Activated naive CD8-positive, alpha-beta T cell treated with anti-CD3 and anti-CD28 coated beads, Interleukin-2, amount 50 U/mL, for 16 hours (primary cell): ENCODE results near the gene CARMIL3.
"Not testable (repeated sequence)": the region's sequence is repeated elsewhere in the genome, so short reads cannot be mapped to it uniquely, and the experiment has no call there.

ENCODE experiments used
- DNase-seq: peaks from one replicate; pipeline ENCODE4 v3.0.0-alpha.2; 2020; ENCODE audit warnings: low read depth, low spot score

The CARMIL3 gene

DNA sequence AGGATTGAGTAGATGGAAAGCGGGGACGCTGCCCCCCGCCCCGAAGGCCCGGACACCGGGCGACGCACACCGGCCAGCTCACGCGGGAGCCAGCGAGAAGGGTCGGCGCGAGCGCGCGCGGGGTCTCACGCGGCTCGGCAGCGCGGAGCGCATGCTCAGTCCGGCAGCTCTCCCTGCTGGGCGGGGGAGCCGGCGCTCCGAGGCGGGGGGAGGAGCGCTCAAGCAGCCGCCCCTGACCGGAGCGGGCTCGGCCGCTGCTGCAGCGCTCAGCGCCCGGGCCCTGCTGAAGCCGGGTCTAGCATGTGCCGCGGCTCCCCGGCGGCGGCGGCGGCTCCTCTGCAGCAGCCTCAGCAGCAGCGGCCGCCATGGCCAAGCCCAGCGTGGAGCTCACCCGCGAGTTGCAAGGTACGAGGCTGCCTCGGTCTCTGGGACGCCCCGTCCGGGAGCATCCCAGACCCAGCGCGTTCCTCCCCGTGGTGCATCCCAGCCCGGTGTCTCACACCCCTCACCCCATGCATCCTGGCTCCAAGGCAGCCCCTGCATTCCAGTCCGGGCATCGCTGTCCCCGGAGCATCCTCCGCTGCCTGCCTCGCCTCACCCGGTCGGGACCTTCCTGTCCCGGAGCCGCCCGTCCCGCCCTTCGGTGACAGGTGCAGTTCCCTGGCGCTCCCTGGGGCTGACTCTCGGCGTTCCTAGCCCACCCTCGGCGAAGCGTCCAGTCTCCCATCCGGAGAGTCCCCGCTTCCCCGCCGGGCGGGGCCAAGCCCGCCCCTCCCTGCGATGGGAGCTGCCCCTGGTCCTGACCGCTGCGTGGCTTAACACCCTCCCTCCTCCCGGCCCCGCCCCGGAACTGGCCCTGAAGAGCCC, at the start of gene CARMIL3:
Gene CARMIL3 (plus strand): TSS at position 221 of the 867 bp plus-strand sequence. CDS start 145 bp downstream, at position 366.
- no peak for DNase-seq

DNA sequence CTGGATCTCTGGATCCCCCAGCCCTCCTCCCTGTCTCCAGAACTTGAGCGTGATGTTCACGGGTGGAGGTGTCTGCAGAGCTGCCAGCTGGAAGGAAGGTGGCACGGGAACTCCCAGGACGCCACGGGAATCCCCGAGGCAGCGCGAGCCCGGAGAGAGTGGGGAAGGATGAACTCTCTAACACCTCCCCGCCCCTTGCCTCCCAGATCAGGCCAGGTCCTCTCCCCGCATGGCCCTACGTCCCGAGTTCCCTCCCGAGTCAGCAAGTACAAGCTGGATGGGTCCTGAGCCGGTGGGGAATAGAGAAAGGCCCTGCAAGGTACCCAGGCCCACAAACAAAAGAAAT, 45.4 kb upstream of the CARMIL3 start:
- not testable (repeated sequence) for DNase-seq

DNA sequence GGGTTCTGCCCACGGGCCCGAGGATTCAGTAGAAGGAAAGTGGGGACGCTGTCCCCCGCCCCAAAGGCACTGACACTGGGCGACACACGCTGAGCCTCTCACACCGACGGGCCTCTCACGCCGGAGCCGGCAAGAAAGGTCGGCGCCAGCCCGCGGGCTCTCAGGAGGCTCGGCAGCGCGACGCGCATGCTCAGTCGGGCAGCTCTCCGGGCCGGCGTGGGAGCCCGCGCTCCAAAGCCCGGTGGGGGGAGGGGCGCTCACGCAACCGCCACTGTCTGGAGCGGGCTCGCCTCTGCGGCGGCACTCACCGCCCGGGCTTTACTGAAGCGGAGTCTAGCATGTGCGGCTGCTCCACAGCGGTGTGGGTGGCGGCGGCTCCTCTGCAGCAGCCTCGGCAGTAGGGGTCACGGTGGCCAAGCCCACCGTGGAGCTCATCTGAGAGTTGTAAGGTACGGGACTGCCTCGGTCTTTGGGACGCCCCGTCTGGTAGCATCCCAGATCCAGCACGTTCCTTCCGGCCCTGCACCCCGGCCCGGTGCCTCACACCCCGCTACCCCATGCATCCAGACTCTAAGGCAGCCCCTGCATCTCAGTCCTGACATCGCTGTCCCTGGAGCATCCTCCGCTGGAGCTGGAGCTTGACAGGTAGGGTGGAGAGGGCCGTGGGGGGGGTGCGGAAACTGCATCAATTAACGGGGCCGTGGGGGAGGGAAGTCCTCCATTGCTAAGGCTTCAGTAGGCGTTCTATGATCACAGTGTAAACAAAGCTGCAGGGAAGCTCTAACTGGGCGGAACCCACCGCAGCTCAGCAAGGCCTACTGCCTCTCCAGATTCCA, 44.8 kb upstream of the CARMIL3 start:
- DNase-seq = not testable (repeated sequence)

DNA sequence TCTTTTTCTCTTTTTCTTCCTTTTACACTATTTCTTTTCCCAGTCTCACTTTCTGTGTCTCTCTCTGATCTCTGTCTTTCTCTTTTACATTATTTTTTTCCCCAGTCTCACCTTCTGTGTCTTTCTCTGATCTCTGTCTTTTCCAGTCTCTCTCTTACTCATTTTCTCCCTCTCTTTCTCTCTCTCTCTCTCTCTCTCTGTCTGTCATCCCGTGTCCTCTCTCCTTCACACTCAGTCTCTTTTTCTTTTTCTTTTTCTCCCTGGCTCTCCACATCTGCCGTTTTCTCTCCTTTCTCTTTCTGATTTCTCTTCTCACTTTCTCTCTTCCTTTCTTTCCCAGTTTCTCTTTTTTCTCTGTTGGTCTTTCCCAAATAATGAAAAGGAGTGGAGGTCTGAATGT, 40.8 kb upstream of the CARMIL3 start:
- no peak for DNase-seq

DNA sequence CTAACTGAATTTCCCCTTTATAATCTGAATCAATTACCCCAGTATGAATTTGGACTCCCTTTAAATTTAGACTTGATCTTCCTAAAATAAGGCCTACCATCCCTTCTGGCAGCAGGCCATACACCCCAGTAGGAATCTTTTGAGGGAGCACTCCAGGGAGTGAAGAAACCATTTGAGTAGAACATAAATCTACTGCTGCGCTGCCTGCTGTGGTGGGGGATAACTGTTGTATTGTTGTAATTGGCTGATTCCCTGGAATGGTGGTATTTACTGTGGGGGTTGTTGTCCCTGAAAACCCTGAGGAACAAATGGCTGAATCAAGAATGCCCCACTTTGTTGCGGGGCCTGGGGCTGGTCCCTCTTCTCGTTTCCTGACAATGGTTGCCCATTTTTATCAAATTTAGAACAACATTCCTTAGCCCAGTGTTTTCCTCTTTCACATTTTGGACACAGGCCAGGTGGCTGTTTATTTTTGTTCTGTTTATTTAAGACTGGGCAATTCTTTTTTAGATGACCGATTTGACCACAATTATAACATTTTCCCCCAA, 39.0 kb upstream of the CARMIL3 start:
- not testable (repeated sequence) for DNase-seq

DNA sequence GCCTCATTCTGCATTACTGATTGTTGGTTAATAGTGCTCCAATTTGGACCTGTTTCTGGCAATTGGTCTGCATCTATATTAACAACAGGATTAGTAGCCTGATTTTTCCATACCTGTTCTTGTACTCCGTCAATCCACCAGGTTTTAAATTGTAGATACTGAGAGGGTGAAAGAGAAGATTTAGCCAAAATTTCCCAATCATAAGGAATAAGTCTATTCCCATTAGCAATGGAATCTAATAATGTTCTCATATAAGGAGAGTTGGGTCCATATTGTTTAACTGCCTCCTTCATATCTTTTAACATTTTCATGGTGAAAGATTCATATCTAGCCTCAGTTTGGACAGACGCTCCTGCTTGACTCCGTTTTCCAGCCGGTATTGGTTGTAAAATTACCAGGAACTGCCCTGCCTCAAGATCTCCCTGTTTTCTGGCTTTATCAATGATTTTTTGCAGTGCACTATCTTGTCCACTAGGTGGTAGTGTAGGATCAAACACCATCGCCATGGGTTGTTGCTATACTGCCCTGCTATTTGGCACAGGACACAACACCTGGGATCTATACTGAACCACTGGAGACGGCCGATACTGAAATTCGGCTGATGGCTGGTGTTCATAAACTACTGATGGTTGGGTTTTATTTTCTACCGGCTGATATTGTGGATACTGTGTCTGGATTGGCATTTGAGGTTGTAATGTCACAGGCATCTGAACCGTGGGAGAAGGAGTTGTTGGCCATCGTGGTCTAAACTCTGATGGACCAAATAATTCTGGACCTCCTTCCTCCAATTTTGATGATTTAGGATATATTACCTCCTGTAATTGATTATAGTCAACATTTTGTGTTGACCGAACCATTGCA, 37.9 kb upstream of the CARMIL3 start:
- DNase-seq = no peak

GRCh38 chr14:24015745-24016144, 36.1 kb upstream of the CARMIL3 start:
- not testable (repeated sequence) for DNase-seq

DNA sequence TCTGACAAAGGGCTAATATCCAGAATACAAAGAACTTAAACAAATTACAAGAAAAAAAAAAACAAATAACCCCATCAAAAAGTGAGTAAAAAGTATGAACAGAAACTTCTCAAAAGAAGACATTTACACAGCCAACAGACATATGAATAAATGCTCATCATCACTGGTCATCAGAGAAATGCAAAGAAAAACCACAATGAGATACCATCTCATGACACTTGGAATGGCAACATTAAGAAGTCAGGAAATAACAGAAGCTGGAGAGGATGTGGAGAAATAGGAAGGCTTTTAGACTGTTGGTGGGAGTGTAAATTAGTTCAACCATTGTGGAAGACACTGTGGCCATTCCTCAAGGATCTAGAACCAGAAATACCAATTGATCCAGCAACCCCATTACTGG, 32.8 kb upstream of the CARMIL3 start:
- not testable (repeated sequence) for DNase-seq

DNA sequence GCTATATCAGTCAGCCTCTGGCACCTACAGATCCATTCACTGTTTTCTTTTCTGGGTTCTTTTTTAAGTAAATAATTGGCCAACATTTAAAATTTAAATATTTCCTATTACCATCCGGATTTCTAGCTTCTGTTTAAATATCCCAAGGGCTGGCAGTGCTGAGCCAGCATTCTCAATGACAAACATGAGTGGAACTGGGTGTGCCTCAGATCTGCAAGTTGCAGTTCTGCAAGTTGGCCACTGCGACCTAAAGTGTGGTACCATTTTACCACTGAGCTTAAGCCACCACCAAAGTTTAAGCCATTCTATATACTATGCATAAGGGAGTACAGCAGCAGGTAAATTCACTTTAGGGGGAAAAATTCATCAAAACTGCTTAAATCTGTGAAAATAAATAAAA, 31.9 kb upstream of the CARMIL3 start:
- DNase-seq = not testable (repeated sequence)

DNA sequence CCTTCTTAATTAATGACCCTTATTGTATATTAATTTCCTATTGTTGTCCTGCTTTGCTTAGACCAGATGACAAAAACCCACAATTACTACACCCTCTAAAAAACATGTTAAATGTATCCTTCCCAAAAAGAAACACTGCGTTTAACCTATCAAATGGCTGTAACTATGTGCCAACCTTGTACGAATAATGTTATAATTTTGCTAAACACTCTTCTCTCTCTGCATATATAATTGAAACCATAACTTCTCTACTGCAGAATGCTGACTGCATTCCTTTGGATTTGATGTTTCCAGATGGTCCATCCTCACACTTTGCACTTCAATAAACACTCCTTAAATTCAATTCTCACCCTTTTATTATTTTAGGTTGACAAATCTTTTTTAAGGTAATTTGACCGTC, 31.3 kb upstream of the CARMIL3 start:
- DNase-seq = not testable (repeated sequence)

- DNase-seq = not testable (repeated sequence)
These were observed 26.8 kb upstream of the CARMIL3 start for GRCh38 chr14:24024939-24025418.

- not testable (repeated sequence) for DNase-seq
These were observed 22.1 kb upstream of the CARMIL3 start for GRCh38 chr14:24029687-24030086.

GRCh38 chr14:24031331-24031730, 20.5 kb upstream of the CARMIL3 start:
- not testable (repeated sequence) for DNase-seq

DNA sequence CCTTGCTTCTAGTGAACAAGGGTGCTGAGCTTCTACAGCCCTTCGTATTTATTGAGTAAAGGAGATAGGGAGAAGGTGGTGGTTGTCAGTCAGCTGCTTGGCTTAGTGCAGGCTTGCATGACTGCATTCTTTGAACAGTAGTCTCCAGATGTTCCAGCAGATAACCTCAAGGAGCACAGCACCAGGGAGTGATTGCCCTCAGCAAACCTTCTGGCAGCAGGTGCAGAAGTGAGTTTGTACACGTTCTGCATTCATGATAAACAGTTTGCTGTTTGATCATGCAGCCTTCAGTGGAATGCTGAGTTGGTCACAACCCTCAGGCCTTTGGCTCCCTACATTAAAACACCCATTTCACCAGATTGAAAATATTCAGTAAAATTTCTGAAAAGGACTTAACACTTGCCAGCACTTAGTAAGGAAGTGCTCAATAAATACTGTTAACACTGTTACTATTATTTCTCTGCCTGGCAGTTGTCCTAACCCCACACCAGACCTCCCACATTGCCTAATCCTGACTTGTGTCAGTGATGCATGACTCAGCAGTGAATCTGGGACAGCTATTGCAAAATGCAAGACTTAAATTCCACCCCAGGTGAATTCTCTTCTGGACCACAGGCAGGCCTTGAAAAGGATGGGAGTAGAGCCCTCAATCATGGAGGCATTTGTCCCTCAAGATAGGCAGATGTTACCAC, 18.9 kb upstream of the CARMIL3 start:
- DNase-seq = no peak

DNA sequence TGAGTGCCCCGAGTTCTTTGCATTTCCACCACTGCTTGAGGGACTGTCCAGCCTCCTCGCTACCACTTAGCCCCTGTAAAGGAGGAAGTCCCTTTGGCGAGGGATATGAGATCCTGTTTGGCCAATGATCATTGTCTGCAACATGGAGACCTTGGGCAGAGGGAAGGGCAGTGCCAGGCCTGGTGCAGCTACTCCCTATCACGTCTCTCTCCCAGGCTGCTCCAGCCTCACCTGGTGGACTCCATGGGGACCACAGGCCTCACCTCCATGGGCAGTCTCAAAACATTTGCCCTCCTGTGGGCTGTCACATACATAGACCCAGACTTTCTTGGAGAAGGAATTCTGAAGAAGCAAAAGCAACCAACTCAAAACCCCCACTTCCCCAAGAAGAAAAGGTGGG, 16.0 kb upstream of the CARMIL3 start:
- DNase-seq = not testable (repeated sequence)

- no peak for DNase-seq
These were observed 15.4 kb upstream of the CARMIL3 start for GRCh38 chr14:24036169-24036962.

- not testable (repeated sequence) for DNase-seq
These were observed 14.7 kb upstream of the CARMIL3 start for GRCh38 chr14:24036963-24037657.

- no peak for DNase-seq
These were observed 14.2 kb upstream of the CARMIL3 start for GRCh38 chr14:24037658-24038037.

DNA sequence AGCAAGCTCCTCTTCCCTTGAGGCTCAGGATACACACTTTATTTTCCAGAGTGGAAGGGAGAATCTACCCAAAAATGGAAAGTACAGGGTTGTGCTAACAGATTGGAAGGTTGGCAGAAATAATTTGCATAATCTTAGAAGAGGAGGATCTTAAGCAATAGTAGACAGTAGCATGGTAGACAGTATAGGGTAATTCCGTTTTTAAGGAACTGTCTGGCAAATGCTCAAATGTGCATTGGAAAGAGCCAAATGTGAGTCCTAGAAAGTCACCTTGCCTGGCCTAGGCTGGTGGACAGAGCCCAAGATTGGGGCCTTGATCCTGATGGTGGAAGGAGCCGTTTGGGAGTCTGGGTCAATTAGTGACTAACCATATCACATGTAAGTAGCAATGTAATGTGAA, 13.1 kb upstream of the CARMIL3 start:
- no peak for DNase-seq
